CMK (cell line): ENCODE measurements around the gene GUCY2C.
"Not testable (repeated sequence)": the region's sequence is repeated elsewhere in the genome, so short reads cannot be mapped to it uniquely, and the experiment has no call there.

Source experiments
- DNase-seq: peaks from one replicate; pipeline ENCODE4 v3.0.0-alpha.2; 2010; ENCODE audit warnings: low read depth

The GUCY2C gene

GRCh38 chr12:14696265-14696741 lies at the start of gene GUCY2C:
Gene GUCY2C (minus strand): TSS chr12:14696599. CDS start chr12:14696448, 151 bp downstream.
- no peak for DNase-seq

- DNase-seq = no peak
Measured at GRCh38 chr12:14743061-14743460, 46.7 kb upstream of the GUCY2C start.

GRCh38 chr12:14741942-14742341 lies 45.5 kb upstream of the GUCY2C start:
- no peak for DNase-seq

GRCh38 chr12:14741153-14741552 lies 44.8 kb upstream of the GUCY2C start:
- no peak for DNase-seq

- DNase-seq = not testable (repeated sequence)
Measured at GRCh38 chr12:14736441-14736840, 40.0 kb upstream of the GUCY2C start.

GRCh38 chr12:14731821-14732220 lies 35.4 kb upstream of the GUCY2C start:
- DNase-seq = no peak

GRCh38 chr12:14729586-14729985 lies 33.2 kb upstream of the GUCY2C start:
- no peak for DNase-seq

- no peak for DNase-seq
Measured at GRCh38 chr12:14723763-14724162, 27.4 kb upstream of the GUCY2C start.

- no peak for DNase-seq
Measured at GRCh38 chr12:14716848-14717444, 20.5 kb upstream of the GUCY2C start.

- no peak for DNase-seq
Measured at GRCh38 chr12:14714437-14714836, 18.0 kb upstream of the GUCY2C start.

- no peak for DNase-seq
Measured at GRCh38 chr12:14710632-14711320, 14.4 kb upstream of the GUCY2C start.

- DNase-seq = peak; percentile 22
Measured at GRCh38 chr12:14701809-14702568, 5.6 kb upstream of the GUCY2C start.

- no peak for DNase-seq
Measured at GRCh38 chr12:14700935-14701334, 4.5 kb upstream of the GUCY2C start.

- DNase-seq = no peak
Measured at GRCh38 chr12:14699923-14700322, 3.5 kb upstream of the GUCY2C start.

- no peak for DNase-seq
Measured at GRCh38 chr12:14698555-14698954, 2.2 kb upstream of the GUCY2C start.

- no peak for DNase-seq
Measured at GRCh38 chr12:14695715-14696141, 671 bp downstream of the GUCY2C start.

GRCh38 chr12:14694970-14695369 lies 1.4 kb downstream of the GUCY2C start:
- DNase-seq = no peak

- DNase-seq = no peak
Measured at GRCh38 chr12:14694145-14694714, 2.2 kb downstream of the GUCY2C start.

- no peak for DNase-seq
Measured at GRCh38 chr12:14693116-14693515, 3.3 kb downstream of the GUCY2C start.

- no peak for DNase-seq
Measured at GRCh38 chr12:14691560-14691959, 4.8 kb downstream of the GUCY2C start.

GRCh38 chr12:14689996-14690395 lies 6.4 kb downstream of the GUCY2C start:
- no peak for DNase-seq

GRCh38 chr12:14689144-14689543 lies 7.3 kb downstream of the GUCY2C start:
- no peak for DNase-seq

- DNase-seq = not testable (repeated sequence)
Measured at GRCh38 chr12:14682231-14682630, 14.2 kb downstream of the GUCY2C start.
